T-cell (primary cell): ENCODE measurements around the gene NECAB2. TPM values are rescaled to one million over a fixed set of nuclear protein-coding genes. Genes with fewer than 3 reads are reported as not detected.
"Not testable (repeated sequence)": the region's sequence is repeated elsewhere in the genome, so short reads cannot be mapped to it uniquely, and the experiment has no call there.

Experiments used
- ATAC-seq, 4 experiments: fragments of 200-7000 bp in 3 of 4; fragments of 150-1000 bp in 1 of 4; cut with Tn5 transposase; replicated peaks in 1 of 4; 1 replicate in 3 of 4; 2 replicates in 1 of 4; pipeline ENCODE4 v1.10.0; 2021; ENCODE audit warnings: moderate library complexity in 3 of 4, mild to moderate bottlenecking in 2 of 4, moderate number of reproducible peaks in 1 of 4
- CTCF ChIA-PET, 2 donors: fragments of 300-600 bp; sonication (Branson Sonifier 250); formaldehyde crosslinking; loops; one replicate each; lab custom pipeline; 2022; ENCODE audit warnings: antibody characterized with exemption in 2 of 2; lab: Charles Lee
- POLR2A ChIA-PET, 2 donors: fragments of 300-600 bp; sonication (Branson Sonifier 250); formaldehyde crosslinking; loops; one replicate each; lab custom pipeline; 2022; ENCODE audit warnings: antibody characterized with exemption in 2 of 2; lab: Charles Lee
- DNase-seq, 35 experiments: peaks; one replicate each; pipeline versions ENCODE4 v3.0.0 to v3.0.0-alpha.2; 2013 to 2023
- H3K27ac ChIP-seq: one replicate; pipeline ENCODE4 v1.5.1; 2013; ENCODE audit warnings: low read length
- H3K27me3 ChIP-seq, 2 experiments: replicated peaks in 1 of 2; 1 replicate in 1 of 2; 2 replicates in 1 of 2; pipeline versions ENCODE4 v1.6.1 to v1.7.0; 2013; ENCODE audit warnings: low read length in 1 of 2, mixed read lengths in 1 of 2; ENCODE audit not compliant: control insufficient read depth in 2 of 2, insufficient read depth in 2 of 2; ENCODE audit errors: extremely low read depth in 1 of 2
- H3K36me3 ChIP-seq, 2 donors: 1 replicate in 1 of 2; 2 replicates in 1 of 2; pipeline versions ENCODE4 v1.6.1 to v1.7.0; 2013; ENCODE audit warnings: low read length in 1 of 2; ENCODE audit not compliant: control insufficient read depth in 2 of 2, insufficient read depth in 1 of 2; ENCODE audit errors: extremely low read depth in 1 of 2
- H3K4me1 ChIP-seq, 2 experiments: 1 replicate in 1 of 2; 2 replicates in 1 of 2; pipeline versions ENCODE4 v1.6.1 to v1.7.0; 2013; ENCODE audit warnings: low read length in 2 of 2, mixed read lengths in 1 of 2; ENCODE audit not compliant: insufficient read depth in 2 of 2, control insufficient read depth in 1 of 2; ENCODE audit errors: extremely low read depth in 1 of 2
- H3K4me3 ChIP-seq, 2 donors: 1 replicate in 1 of 2; 2 replicates in 1 of 2; pipeline versions ENCODE4 v1.5.1 to v1.7.0; 2013; ENCODE audit warnings: mild to moderate bottlenecking in 2 of 2, low read length in 1 of 2, moderate library complexity in 1 of 2; ENCODE audit not compliant: control insufficient read depth in 1 of 2; ENCODE audit errors: extremely low read depth in 1 of 2
- H3K9me3 ChIP-seq: 2 replicates; pipeline ENCODE4 v1.7.0; 2013
- H3K27ac Mint-ChIP-seq, 2 donors: one replicate each; pipeline ENCODE4 v1.8.0; 2020 to 2021; ENCODE audit warnings: mild to moderate bottlenecking in 2 of 2, mixed read lengths in 2 of 2
- H3K27me3 Mint-ChIP-seq, 2 donors: one replicate each; pipeline ENCODE4 v1.8.0; 2021 to 2022; ENCODE audit warnings: mixed read lengths in 2 of 2
- H3K36me3 Mint-ChIP-seq: one replicate; pipeline ENCODE4 v1.8.0; 2021; ENCODE audit warnings: mixed read lengths
- H3K4me1 Mint-ChIP-seq, 3 donors: one replicate each; pipeline ENCODE4 v1.8.0; 2020 to 2022; ENCODE audit warnings: mixed read lengths in 3 of 3, mild to moderate bottlenecking in 1 of 3
- H3K4me3 Mint-ChIP-seq, 3 donors: one replicate each; pipeline ENCODE4 v1.8.0; 2020 to 2022; ENCODE audit warnings: mild to moderate bottlenecking in 3 of 3, mixed read lengths in 3 of 3, moderate library complexity in 3 of 3
- H3K9me3 Mint-ChIP-seq, 3 donors: one replicate each; pipeline ENCODE4 v1.8.0; 2020 to 2022; ENCODE audit warnings: mixed read lengths in 3 of 3
- WGBS: methylation state at CpG from one replicate; pipeline ENCODE4 v1.1.5; 2013; ENCODE audit warnings: missing lambda C conversion rate; ENCODE audit not compliant: insufficient coverage; 5-methylcytosine and 5-hydroxymethylcytosine counted together
- total RNA-seq, 35 experiments: library from RNA in 6 of 35; stranded (reverse) in 6 of 35; fragments of 120-200 nt in 1 of 35; gene quantifications; one replicate each; pipeline versions ENCODE4 v1.2.1 to v1.2.4 and lab custom pipeline; 2013 to 2026

NECAB2 gene
- total RNA-seq, 5 donors from 2014 or later (not counting 1 experiment from before 2014, with no cell fraction given), result not detected

- no peak overlapping the region for H3K4me3 ChIP-seq
- H3K27ac ChIP-seq, result no peak overlapping the region
- CTCF ChIA-PET, result no interaction called here
- no peak for DNase-seq
- H3K9me3 ChIP-seq, result no peaks in the 10 kb centered on the region
- no peaks in the 10 kb centered on the region for H3K4me1 ChIP-seq
- Mint-ChIP-seq H3K4me3 (no peak overlapping the region), H3K27ac (no peak overlapping the region), H3K4me1 (peaks cover 4 to 5% (median 5%) of the 10 kb centered on the region in 3 donors), H3K27me3 (no peaks in the 10 kb centered on the region), H3K9me3 (no peaks in the 10 kb centered on the region), H3K36me3 (peaks cover 9% of the 10 kb centered on the region)
- H3K27me3 ChIP-seq, result peaks cover 0 to 12% of the 10 kb centered on the region in 2 experiments
- POLR2A ChIA-PET, result no interaction called here
- H3K36me3 ChIP-seq, result no peaks in the 10 kb centered on the region
- ATAC-seq, result no peak
- 93% methylated on average over 22 of the region's 28 CpGs for whole genome bisulfite sequencing
Observed at GRCh38 chr16:83940630-83941378, 27.2 kb upstream of the NECAB2 start.

- H3K27me3 Mint-ChIP-seq, H3K4me1 ChIP-seq, H3K27ac ChIP-seq, POLR2A ChIA-PET, H3K9me3 ChIP-seq, H3K27ac Mint-ChIP-seq, H3K4me3 ChIP-seq, ATAC-seq, CTCF ChIA-PET, H3K9me3 Mint-ChIP-seq, H3K4me3 Mint-ChIP-seq, H3K4me1 Mint-ChIP-seq, H3K36me3 Mint-ChIP-seq, H3K36me3 ChIP-seq, DNase-seq, H3K27me3 ChIP-seq: not testable (repeated sequence)
- 94% methylated on average over 5 of the region's 9 CpGs for WGBS
Observed at GRCh38 chr16:83941546-83941945, 26.5 kb upstream of the NECAB2 start.

GRCh38 chr16:83942074-83942473 lies 26.0 kb upstream of the NECAB2 start:
- ATAC-seq (no peak), DNase-seq (no peak)
- Histone ChIP-seq H3K4me3 (no peak overlapping the region), H3K36me3 (no peaks in the 10 kb centered on the region), H3K4me1 (no peaks in the 10 kb centered on the region), H3K27ac (no peak overlapping the region), H3K27me3 (peaks cover 0 to 10% of the 10 kb centered on the region in 2 experiments), H3K9me3 (no peaks in the 10 kb centered on the region)
- Mint-ChIP-seq H3K36me3 (peaks cover 6% of the 10 kb centered on the region), H3K9me3 (no peaks in the 10 kb centered on the region), H3K27me3 (no peaks in the 10 kb centered on the region), H3K4me3 (no peak overlapping the region), H3K27ac (no peak overlapping the region), H3K4me1 (peaks cover 0 to 5% (median 4%) of the 10 kb centered on the region in 3 donors)
- ChIA-PET POLR2A (no interaction called here), CTCF (no interaction called here)
- 89% methylated on average over 14 of the region's 14 CpGs for WGBS

- peaks cover 0 to 5% (median 4%) of the 10 kb centered on the region in 3 donors for H3K4me1 Mint-ChIP-seq
- no peaks in the 10 kb centered on the region for H3K4me1 ChIP-seq
- no peaks in the 10 kb centered on the region for H3K9me3 ChIP-seq
- H3K9me3 Mint-ChIP-seq, result no peaks in the 10 kb centered on the region
- ATAC-seq (no peak), DNase-seq (no peak)
- no peaks in the 10 kb centered on the region for H3K36me3 Mint-ChIP-seq
- H3K4me3 Mint-ChIP-seq, result no peak overlapping the region
- 65% methylated on average over 4 of the region's 11 CpGs for WGBS
- no peak overlapping the region for H3K27ac Mint-ChIP-seq
- H3K27me3 Mint-ChIP-seq, result no peaks in the 10 kb centered on the region
- no peak overlapping the region for H3K4me3 ChIP-seq
- peaks cover 0 to 10% of the 10 kb centered on the region in 2 experiments for H3K27me3 ChIP-seq
- no peak overlapping the region for H3K27ac ChIP-seq
- POLR2A ChIA-PET, result no interaction called here
- CTCF ChIA-PET, result no interaction called here
- no peaks in the 10 kb centered on the region for H3K36me3 ChIP-seq
Observed at GRCh38 chr16:83942815-83943515, 25.1 kb upstream of the NECAB2 start.

- ChIA-PET CTCF (no interaction called here), POLR2A (no interaction called here)
- Histone ChIP-seq H3K4me3 (no peak overlapping the region), H3K27ac (no peak overlapping the region), H3K4me1 (no peaks in the 10 kb centered on the region), H3K27me3 (peaks cover 0 to 10% of the 10 kb centered on the region in 2 experiments), H3K9me3 (no peaks in the 10 kb centered on the region), H3K36me3 (no peaks in the 10 kb centered on the region)
- Mint-ChIP-seq H3K27ac (no peak overlapping the region), H3K4me1 (peaks cover 0 to 5% (median 4%) of the 10 kb centered on the region in 3 donors), H3K27me3 (no peaks in the 10 kb centered on the region), H3K9me3 (no peaks in the 10 kb centered on the region), H3K36me3 (no peaks in the 10 kb centered on the region), H3K4me3 (no peak overlapping the region)
- ATAC-seq (no peak), DNase-seq (no peak)
- 85% methylated on average over 7 of the region's 10 CpGs for WGBS
Observed at GRCh38 chr16:83943516-83944050, 24.5 kb upstream of the NECAB2 start.

GRCh38 chr16:83945587-83945986 lies 22.5 kb upstream of the NECAB2 start:
- no peak overlapping the region for H3K27ac ChIP-seq
- H3K9me3 ChIP-seq, result no peaks in the 10 kb centered on the region
- Mint-ChIP-seq H3K9me3 (no peaks in the 10 kb centered on the region), H3K4me1 (no peaks in the 10 kb centered on the region), H3K4me3 (no peak overlapping the region), H3K36me3 (no peaks in the 10 kb centered on the region), H3K27me3 (no peaks in the 10 kb centered on the region), H3K27ac (no peak overlapping the region)
- H3K27me3 ChIP-seq, result peaks cover 0 to 6% of the 10 kb centered on the region in 2 experiments
- ChIA-PET POLR2A (no interaction called here), CTCF (no interaction called here)
- no peaks in the 10 kb centered on the region for H3K36me3 ChIP-seq
- 95% methylated on average over 3 of the region's 10 CpGs for WGBS
- no peak for DNase-seq
- H3K4me3 ChIP-seq, result no peak overlapping the region
- no peak for ATAC-seq
- no peaks in the 10 kb centered on the region for H3K4me1 ChIP-seq
